ENCODE measurements around the gene APOA5.

DNA sequence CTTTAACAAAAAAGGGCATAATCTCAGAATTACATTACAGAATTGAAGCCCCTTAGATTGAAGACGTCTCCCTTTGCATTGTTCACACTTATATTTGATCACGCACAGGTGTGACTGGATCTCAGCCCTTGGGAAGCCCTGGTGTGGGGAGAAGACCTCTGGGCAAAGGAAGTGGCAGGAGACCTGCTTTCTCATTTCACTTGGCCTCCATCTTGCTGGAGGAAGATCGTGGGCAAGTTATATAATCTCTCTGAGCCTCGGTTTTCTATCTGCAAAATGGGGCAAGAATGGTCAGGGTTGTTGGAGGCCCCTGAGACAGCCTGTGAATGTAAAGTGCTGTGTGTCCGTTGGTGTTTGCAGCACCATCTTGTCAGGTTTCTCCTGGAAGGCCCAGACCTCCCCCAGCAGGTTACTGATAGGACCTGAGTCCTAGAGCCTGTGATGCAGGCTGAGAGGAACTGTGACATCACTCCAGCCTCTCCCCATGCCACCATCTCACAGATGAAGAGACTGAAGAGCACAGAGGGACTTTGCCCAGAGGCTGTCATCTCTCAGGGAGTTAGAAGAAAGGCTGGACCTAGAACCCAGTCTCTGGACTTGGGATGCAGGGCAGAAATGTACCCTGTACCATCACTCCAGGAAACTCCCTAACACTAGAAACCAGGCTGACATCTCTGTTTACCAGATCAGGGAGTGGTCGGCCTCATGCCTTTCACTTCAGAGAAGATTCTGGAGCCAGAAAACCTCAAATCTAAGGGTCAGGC lies 46.8 kb upstream of the APOA5 start:
- TF ChIP-seq, protein P1, sequence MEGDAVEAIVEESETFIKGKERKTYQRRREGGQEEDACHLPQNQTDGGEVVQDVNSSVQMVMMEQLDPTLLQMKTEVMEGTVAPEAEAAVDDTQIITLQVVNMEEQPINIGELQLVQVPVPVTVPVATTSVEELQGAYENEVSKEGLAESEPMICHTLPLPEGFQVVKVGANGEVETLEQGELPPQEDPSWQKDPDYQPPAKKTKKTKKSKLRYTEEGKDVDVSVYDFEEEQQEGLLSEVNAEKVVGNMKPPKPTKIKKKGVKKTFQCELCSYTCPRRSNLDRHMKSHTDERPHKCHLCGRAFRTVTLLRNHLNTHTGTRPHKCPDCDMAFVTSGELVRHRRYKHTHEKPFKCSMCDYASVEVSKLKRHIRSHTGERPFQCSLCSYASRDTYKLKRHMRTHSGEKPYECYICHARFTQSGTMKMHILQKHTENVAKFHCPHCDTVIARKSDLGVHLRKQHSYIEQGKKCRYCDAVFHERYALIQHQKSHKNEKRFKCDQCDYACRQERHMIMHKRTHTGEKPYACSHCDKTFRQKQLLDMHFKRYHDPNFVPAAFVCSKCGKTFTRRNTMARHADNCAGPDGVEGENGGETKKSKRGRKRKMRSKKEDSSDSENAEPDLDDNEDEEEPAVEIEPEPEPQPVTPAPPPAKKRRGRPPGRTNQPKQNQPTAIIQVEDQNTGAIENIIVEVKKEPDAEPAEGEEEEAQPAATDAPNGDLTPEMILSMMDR (conservative IDR thresholded peaks at IDR 0.05; ENCODE audit: low read depth, low read length): no peak
- TF ChIP-seq POLR2A (IDR thresholded peaks at IDR 0.05; ENCODE audit: low read depth, low read length): no peak
- no peak for TF ChIP-seq RFX5 (IDR thresholded peaks at IDR 0.05; ENCODE audit: low read depth, low read length)
- no peak for TF ChIP-seq RCOR1 (IDR thresholded peaks at IDR 0.05; ENCODE audit: insufficient replicate concordance, low read length)
- TF ChIP-seq RAD21 (IDR thresholded peaks at IDR 0.05; ENCODE audit: low read length): no peak
- no peak for TF ChIP-seq MXI1 (IDR thresholded peaks at IDR 0.05; ENCODE audit: borderline replicate concordance, low read depth, low read length)

All from IMR-90 (cell line).